OCI-M1 (cell line): ENCODE results near the gene SNX1.
"Not testable (repeated sequence)": the region's sequence is repeated elsewhere in the genome, so short reads cannot be mapped to it uniquely, and the experiment has no call there.

Source experiments
- DNase-seq: peaks from one replicate; lab custom pipeline; 2025; lab: John Stamatoyannopoulos, UW

The SNX1 gene

DNA sequence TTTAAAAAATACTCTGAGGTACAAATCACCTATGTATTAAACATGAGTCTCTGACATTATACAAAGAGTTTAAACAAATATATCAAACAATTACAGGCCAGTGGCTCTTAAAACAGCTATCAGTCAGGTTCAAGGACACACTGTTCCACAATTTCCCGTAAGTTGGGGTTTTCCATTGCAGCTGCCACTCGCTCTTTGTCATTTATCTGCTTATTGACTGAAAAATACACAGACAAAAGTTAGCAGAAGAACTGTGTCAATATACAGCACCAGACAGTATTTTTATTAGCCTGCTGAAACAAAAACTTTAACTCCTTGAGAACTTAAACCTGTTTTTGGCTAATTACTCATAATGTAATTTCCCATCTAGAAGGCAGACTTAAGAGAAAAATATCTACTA, 23.0 kb upstream of the SNX1 start:
- no peak for DNase-seq

DNA sequence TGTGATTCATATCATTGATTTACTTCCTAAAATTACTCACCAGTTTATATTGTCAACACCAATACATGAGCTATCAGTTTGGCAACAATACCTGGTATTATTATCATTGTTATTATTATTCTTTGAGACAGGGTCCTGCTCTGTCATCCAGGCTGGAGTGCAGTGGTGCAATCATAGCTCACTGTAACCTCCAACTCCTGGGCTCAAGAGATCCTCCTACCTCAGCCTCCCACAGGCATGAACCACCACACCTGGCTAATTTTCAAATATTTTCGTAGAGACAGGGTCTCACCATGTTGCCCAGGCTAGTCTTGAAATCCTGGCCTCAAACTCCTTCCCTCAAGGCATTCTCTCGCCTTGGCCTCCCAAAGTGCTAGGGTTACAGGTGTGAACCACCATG, 22.3 kb upstream of the SNX1 start:
- not testable (repeated sequence) for DNase-seq

DNA sequence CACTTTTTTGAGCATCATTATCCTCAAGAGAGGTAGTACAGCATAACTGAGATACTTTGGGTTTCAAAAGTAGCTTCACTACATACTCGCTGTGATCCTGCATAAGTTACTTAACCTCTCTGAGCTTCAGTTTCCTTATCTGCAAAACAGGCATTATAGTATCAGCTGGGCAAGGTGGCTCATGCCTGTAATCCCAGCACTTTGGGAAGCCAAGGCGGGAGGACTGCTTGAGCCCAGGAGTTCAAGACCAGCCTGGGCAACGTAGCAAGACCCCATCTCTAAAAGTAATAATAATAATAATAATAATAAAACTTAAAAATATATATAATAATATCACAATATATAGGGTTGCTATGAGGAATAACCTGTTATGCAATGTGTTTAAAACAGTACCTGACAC, 13.0 kb upstream of the SNX1 start:
- no peak for DNase-seq

DNA sequence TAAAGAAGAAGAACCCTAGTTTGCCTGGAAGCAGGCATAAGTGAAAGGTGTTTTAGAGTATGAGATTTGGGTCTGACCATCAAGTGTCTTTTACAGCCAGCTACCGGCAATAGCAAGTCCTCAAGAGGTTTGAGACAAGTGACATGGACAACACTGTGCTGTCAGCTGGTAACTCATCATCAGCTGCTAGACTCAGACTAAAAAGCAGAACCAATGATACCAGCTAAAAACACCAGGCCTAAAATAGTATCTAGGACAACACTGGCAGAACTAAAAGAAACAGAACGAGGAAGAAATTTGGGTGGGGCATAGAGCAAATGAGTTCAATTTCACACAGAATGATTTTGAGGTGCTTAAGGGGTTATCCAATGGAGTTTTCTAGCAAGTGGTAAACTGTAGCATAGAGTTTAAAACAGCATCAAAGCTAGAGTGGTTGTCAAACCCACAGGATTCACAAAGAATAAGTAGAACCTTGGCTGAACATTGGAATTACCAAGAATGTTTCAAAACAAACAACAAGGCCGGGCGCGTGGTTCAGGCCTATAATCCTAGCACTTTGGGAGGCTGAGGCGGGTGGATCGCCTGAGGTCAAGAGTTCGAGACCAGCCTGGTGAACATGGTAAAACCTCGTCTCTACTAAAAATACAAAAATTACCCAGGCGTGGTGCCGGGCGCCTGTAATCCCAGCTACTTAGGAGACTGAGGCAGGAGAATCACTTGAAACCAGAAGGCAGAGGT, 6.1 kb upstream of the SNX1 start:
- DNase-seq, result no peak

DNA sequence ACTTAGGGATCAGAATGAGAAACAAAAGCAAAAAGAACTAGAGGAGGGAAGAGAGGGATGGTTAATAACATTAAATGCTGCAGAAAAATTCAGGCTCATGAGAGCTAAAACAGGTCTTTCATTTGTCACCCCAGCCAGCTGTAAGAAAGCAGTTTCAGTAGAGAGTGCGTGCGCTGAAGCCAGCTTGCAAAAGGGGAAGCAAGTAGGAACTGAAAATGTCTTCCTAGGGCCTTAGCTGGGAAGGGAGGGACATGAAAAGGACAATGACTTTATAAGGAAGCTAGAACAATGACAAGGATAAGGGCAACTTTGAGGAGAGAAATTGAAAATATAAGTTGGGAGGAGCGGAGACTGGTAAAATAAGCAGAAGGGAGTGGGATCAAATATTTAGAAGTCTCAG, 5.3 kb upstream of the SNX1 start:
- DNase-seq, result peak; percentile 54

DNA sequence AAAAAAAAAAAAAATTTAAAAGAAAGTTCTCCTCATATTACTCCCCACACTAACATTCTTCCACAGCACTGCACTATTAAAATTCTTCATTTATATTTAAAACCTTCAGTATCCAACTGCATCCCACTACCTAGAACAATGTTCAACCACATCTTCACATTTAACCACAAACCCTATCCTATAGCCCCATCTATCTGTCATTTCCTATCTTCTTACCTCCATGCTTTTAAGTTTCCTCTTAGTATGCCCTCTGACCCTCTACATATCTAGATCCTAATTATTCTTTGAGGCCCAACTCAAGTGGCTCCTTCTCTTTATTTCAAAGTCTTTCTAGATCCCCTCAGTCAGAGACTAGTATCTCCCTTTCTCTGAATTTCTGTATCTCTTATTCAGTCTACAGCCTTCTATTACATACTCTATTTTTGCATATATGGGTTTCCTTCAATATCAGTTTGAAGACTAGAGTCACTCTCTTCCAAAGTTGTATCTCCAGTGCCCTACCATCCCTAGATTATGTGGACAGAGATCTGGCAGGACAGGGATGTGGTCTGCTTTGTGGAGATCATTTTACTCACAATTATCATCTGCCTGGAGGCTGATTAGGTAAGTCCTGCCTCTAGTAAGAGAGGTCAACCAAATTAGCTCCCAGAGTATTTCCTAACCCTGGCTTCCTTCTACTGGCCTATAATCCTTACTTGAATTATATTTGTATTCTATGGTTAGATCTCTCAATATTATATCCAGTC, 3.5 kb upstream of the SNX1 start:
- peak; percentile 49 for DNase-seq

DNA sequence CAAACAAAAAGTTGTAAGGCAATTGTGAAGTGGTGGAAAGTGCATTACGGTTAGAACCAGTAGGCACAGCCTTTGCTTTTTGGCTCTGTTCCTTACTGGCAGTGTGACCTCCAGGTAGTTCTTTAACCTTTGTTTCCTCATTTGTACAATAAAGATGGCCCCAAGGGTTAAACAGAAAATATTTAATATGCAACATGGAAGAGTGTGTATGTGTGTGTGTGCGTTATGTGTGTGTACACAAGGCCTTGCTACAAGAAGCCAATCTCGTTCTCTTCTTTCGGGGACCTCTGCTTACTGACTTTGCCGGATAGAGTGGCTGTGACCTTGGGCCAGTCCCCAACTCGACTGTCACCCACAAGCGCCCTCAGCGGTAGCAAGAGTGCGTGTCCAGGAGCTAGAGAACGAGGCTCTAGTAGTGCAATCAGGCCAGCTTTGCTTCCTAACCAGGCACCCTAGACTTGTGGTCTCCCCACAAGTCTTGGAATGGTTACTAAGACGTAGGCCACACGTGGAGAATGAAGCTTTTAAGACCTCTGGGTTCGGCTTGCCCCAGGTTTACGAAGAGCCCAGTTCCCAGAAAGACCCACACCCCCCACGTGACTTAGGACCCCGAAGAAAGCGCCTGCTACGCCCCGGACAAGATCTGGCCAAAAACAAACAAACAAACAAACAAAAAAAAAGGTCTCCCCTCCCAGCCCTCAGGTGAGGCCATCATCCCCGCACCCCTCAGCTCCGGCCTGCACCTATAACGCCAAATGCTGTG, 2.7 kb upstream of the SNX1 start:
- peak; percentile 79 for DNase-seq

DNA sequence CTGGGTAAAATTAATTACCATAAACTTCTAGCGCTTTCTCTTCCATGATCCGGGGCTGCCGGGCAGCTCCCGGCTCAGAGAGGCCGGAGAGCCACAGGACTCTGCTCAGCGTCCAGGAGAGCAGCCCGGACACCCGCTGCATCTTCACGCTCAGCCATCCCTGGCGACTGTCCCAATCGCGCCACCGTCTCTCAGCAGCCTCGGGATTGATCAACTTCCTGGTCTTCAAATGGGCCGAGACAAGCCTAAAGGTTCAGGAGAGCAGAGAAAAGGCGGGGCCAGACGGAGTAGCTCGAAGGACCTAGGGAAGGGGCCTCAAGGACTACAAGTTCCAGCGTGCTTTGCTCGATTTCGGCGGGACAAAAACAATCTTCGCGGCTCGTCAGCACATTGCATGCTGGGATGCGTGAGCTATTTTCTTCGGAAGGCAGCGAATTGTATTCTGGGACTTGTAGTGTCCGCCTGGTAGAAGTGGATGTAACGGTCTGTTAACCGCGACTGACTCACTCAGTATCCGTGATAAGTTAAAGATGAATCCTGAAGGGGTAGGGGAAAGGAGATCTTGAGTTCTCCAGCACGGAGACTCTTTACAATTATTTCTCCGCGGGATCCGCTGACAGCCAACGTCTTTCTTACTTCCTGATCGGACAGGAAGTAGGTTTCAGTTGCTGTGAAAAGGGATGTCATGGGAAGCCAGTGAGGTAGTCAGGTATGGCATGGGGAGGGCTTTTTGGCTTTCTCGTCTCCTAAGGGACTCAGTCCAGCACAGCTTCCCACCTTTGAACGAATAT, 2.0 kb upstream of the SNX1 start, which contains the start of gene CIAO2A:
Gene CIAO2A, minus strand, starts transcription at position 212 of the 791 bp plus-strand sequence. Its CDS starts 70 bp downstream, at position 142.
- DNase-seq, result peak; percentile 99

DNA sequence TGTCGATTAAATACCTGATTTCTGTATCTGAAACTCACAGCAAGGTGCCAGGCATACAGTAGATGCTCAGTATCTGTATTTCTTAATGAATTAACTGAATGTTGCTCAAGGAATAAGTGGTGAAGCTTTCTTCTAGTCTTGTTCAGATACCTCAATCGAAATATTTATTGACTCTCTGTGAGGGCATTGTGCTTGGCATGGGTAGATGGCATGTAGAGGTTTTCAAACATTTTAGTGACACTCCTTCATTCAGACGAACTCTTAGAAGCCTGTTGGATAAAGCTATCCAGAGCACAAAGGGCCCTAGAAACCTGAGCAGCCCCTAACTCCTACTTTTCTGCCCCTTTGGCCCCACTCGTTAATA, 369 bp upstream of the SNX1 start:
- no peak for DNase-seq

DNA sequence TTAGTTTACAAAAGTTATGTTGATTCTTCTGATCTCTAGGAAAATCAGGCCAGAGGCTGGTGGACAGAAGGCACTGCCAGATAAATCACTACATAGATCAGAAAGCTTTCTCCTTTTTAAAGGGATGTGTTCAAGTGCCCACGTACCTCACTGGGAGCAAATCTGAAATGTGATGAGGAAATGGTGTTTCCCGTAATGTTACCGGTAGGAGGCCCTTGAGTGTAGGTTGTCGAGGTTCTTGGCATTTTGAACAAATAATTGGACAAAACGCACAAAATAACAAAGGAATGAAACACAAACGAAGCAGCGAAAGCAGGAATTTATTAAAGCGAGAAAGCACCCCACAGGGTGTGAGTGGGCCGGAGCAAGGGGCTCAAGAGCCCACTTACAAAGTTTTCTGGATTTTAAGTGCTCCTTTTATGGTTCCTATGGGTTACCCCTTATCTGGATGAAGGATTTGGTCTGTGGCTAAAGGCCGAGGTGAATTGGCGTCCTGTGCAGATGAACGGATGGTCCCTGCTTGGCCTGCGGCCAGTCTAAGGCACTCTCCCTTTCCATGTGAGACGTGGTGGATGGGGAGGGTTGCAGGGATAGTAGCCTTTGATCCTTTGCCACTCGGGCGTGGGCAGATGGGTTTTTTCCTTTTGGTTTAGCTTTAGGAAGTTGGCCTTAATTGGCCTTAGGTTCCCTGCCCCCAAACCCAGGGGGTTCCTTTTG, 1.0 kb downstream of the SNX1 start:
- DNase-seq, result peak; percentile 63

DNA sequence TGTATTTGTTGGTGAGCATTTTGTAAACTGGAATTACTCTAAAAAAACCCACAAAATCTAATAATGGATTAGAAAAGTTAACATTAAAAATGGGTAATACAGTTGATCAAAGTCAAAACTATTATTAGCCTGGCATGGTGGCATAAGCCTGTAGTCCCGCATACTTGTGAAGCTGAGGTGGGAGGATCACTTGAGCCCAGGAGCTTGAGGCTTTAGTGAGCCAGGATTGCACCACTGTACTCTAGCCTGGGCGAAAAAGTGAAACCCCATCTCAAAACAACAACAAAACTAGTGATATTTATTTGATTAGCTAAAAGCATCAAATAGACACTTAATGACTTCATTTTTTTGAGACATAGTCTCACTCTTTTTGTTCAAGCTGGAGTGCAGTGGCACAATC, 3.6 kb downstream of the SNX1 start:
- DNase-seq, result no peak

DNA sequence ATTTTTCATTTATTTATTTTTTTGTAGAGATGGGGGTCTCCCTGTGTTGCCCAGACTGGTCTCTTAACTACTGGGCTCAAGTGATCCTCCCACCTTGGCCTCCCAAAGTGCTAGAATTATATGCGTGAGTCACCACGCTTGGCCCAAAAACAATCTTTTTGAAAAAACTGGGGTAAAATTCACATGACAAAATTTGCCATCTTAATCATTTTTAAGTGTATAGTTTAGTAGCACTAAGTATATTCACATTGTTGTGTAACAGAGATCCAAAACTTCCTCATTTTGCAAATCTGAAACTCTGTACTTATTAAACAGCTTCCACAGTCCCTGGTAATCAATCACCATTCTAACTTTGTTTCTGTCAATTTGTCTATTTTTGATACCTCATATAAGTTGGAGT, 5.2 kb downstream of the SNX1 start:
- peak; percentile 27 for DNase-seq

DNA sequence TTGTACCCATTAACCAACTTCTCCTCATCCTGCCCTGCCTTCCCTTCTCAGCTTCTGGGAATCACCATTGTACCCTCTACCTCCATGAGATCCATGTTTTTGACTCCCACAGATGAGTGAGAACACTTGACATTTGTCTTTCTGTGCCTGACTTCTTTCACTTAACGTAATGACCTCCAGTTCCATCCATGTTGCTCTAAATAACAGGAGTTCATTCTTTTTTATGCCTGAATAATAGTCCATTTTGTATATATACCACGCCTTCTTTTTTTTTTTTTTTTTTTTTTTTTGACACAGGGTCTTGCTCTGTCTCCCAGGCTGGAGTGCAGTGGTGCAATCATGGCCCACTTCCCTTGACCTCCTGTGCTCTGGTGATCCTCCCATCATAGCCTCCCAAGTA, 6.7 kb downstream of the SNX1 start:
- DNase-seq, result no peak

DNA sequence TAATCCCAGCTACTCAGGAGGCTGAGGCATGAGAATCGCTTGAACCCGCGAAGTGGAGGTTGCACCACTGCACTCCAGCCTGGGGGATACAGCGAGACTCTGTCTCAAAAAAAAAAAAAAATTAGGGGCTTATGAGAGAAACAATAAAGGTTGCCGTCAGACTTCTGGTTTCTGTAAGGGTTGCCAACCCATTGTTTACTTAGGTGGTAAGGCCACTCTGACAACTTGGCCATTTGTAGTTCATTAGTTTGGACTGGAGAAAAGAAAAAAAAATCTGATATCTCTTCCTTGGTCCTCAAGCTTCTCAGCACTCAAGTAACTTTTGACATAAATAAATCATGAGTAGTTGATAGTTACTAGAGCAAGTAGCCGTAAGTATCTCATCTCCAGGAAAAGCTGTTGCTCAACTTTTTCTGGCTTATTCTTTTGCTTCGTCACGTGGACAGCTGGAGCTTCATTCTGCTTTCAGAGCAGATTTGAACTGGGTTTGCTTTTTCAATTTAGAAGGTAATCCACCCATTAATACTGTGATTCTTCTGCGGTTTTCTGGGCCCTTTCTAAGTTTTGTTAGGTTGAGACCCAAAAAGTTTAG, 9.4 kb downstream of the SNX1 start:
- peak; percentile 37 for DNase-seq

DNA sequence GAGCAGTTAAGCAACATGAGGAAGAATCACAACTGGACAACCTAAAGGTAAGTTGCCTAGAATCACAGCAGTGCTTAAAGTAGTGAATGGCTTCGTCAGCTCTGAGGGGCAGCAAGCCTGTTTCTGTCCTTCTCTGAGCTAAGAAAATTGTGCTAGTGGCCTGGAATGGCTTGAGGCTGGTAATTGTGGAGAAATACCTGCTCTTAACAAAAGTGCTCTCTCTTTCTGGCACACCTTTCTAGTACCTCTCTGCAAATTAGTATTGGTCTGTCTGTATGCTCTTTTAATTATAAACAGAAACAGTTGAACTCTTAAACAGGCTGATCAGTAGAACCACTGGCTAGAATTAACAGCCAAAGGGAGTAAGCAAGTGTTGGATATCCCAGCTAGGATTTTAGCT, 11.6 kb downstream of the SNX1 start:
- no peak for DNase-seq

DNA sequence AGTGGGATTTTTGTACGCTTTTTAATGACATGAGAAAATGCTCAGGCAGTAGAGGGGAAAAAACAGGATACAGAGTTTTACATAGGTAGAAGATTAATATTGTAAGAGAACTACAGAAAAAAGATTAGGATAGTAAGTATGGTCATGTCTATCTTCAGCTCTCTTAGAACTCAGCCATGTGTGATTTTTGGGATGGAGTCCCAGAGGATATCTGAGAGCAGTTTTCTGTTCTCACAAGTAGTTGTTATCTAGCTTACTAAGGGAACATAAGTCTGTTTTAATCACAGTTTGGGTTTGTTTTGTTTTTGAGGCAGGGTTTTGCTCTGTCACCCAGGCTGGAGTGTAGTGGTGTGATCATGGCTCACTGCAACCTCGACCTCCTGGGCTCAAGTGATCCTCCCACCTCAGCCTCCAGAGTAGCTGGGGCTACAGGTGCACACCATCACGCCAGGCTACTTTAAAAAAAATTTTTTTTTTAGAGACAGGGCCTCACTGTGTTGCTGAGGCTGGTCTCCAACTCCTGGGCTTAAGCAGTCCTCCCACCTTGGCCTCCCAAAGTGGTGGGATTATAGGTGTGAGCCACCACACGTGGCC, 14.4 kb downstream of the SNX1 start:
- DNase-seq, result not testable (repeated sequence)

DNA sequence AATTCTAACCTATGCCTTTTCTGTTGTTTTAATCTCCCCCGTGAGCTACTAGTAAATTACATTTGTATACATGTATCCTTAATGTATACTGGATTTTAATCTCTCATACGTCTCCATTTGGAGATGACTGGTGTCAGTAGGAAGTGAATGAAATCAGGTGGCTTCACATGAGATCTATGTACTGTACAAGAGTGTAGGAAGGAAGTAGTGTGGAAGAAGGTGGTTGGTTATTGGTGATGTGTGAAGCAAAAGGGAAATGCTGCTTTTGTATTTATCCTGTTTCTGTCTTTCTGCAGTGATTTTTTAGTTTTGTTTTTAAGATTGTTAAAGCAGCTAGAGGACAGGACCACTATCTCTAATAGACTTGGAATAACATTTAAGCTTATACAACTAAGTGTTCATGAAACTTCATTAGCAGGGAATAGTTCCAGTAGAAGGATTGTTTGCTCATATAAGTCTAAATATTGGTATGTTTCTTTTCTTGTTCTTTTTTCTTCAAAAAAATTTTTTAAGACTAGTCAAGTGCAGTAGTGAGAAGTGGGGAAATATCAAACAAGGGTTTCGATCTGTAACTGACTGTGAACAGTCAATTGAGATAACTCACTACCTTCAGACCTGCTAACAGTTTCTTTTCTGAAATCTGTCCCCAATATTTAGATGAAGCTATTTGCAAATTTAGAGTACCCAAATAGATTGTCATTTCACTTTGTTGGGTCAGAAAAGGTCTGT, 15.3 kb downstream of the SNX1 start:
- DNase-seq, result no peak

DNA sequence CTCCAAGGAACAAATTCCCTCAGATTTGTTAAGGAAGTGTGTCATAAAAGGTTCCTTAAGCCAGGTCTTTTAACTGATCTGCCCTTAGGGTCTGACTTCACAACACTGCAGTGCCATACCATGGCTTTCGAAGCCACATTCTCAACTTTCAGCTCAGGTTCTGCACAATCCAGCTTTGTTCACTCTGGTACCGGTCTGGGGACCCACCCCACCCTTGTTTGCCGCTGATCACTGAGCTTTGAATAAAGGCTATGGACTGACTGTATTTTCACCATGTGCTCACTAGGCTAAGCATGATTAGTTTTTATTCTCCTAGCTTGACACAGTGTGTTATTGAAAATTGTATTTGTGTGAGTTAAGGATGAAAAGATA, 15.9 kb downstream of the SNX1 start:
- no peak for DNase-seq

DNA sequence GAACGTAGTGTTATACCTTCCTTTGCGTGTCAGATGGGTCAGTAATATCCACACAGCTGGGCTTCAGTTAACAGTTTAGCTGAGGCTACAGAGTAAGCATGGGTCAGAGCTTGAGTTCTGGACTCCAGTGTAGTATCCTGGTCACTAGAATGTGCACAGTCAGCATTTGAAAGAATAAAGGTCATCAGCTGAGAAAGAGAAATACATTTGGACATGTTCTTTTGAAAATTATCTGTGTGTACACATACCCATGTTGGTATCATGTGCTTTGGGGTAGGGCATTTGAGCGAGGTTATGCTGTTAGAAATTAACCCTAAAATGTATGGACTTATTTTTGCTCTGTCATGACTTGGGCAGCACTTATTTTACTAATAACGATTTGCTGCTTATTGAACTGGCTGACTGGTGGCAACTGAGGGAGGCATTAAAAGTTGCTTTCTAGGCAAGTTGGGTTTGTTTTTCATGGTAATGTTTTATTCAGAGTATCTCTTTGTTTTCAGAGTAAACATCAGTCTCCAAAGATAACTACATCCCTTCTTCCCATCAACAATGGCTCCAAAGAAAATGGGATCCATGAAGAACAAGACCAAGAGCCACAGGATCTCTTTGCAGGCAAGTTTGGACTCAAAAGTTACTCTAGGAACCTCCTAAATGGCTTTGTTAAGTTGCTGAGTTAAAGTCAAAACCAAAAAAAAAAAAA, 16.4 kb downstream of the SNX1 start:
- no peak for DNase-seq
